ENCODE data around the gene TOR2A. TPM values are rescaled to one million over a fixed set of nuclear protein-coding genes. Genes with fewer than 3 reads are reported as not detected.

Gene TOR2A
- total RNA-seq, 1 experiment from 2014 or later: 16.4 TPM

GRCh38 chr9:127689329-127690000, 45.6 kb downstream of the TOR2A start:
- Histone ChIP-seq H3K9me2 (ENCODE audit: insufficient read depth) (no peaks in the 10 kb centered on the region), H3K9me3 (ENCODE audit: insufficient read depth, low read depth) (no peaks in the 10 kb centered on the region), H2AFZ (no peak overlapping the region), H3K36me3 (ENCODE audit: low read depth) (no peaks in the 10 kb centered on the region), H4K20me1 (ENCODE audit: insufficient read depth) (no peaks in the 10 kb centered on the region), H3K4me1 (replicated peaks; ENCODE audit: insufficient read depth) (peaks cover 4% of the 10 kb centered on the region), H3F3A (ENCODE audit: insufficient read depth, low read depth) (no peaks in the 10 kb centered on the region), H3K27me3 (ENCODE audit: insufficient read depth, low read depth) (no peaks in the 10 kb centered on the region), H3K79me2 (ENCODE audit: low read depth) (no peaks in the 10 kb centered on the region), H3K4me2 (no peak overlapping the region), H3K4me3 (no peak overlapping the region), H3K27ac (no peak overlapping the region)
- POLR2A ChIA-PET (ENCODE audit: unreplicated experiment): no interaction called here
- DNase-seq: no peak
- CTCF ChIA-PET: no interaction called here
- intact Hi-C loops (cut with micrococcal nuclease; ENCODE audit: unreplicated experiment): loop anchor here (10.0 kb wide), 1 partner anchor 75 kb away; the partner anchor contains the start of gene STXBP1
- TF ChIP-seq CTCF (conservative IDR thresholded peaks at IDR 0.05): no peak
- TF ChIP-seq EZH2 (IDR thresholded peaks at IDR 0.05; ENCODE audit: low read depth): no peak
- no TSS peak for BruUV-seq (replicated peaks)

GRCh38 chr9:127686461-127687393, 48.4 kb downstream of the TOR2A start:
- TF ChIP-seq EZH2 (IDR thresholded peaks at IDR 0.05; ENCODE audit: low read depth) (no peak), CTCF (conservative IDR thresholded peaks at IDR 0.05) (no peak)
- Histone ChIP-seq H3K9me2 (ENCODE audit: insufficient read depth) (no peaks in the 10 kb centered on the region), H3F3A (ENCODE audit: insufficient read depth, low read depth) (no peaks in the 10 kb centered on the region), H3K36me3 (ENCODE audit: low read depth) (no peaks in the 10 kb centered on the region), H3K9me3 (ENCODE audit: insufficient read depth, low read depth) (no peaks in the 10 kb centered on the region), H4K20me1 (ENCODE audit: insufficient read depth) (no peaks in the 10 kb centered on the region), H2AFZ (no peak overlapping the region), H3K4me3 (no peak overlapping the region), H3K4me2 (no peak overlapping the region), H3K27me3 (ENCODE audit: insufficient read depth, low read depth) (no peaks in the 10 kb centered on the region), H3K79me2 (ENCODE audit: low read depth) (no peaks in the 10 kb centered on the region), H3K27ac (no peak overlapping the region), H3K4me1 (replicated peaks; ENCODE audit: insufficient read depth) (peaks cover 10% of the 10 kb centered on the region)
- intact Hi-C loops (cut with micrococcal nuclease; ENCODE audit: unreplicated experiment): loop anchor here (10.0 kb wide), 1 partner anchor 72 kb away; the partner anchor contains the start of gene STXBP1
- ChIA-PET POLR2A (ENCODE audit: unreplicated experiment) (no interaction called here), CTCF (interaction anchor here (0.5 kb wide), 1 partner anchor 328 kb away, joined by 4 read pairs; no protein-coding TSS in a partner anchor)
- no TSS peak for BruUV-seq (replicated peaks)
- DNase-seq: peak in 1 of 2 experiments; percentile 32

- Histone ChIP-seq H3K4me1 (replicated peaks; ENCODE audit: insufficient read depth) (peaks cover 10% of the 10 kb centered on the region), H3K27me3 (ENCODE audit: insufficient read depth, low read depth) (no peaks in the 10 kb centered on the region), H3K27ac (no peak overlapping the region), H3K9me3 (ENCODE audit: insufficient read depth, low read depth) (no peaks in the 10 kb centered on the region), H4K20me1 (ENCODE audit: insufficient read depth) (no peaks in the 10 kb centered on the region), H3F3A (ENCODE audit: insufficient read depth, low read depth) (no peaks in the 10 kb centered on the region), H2AFZ (no peak overlapping the region), H3K79me2 (ENCODE audit: low read depth) (no peaks in the 10 kb centered on the region), H3K4me2 (peak overlapping the region; percentile 38; the same call in 1 of the 2 replicates), H3K36me3 (ENCODE audit: low read depth) (no peaks in the 10 kb centered on the region), H3K4me3 (no peak overlapping the region), H3K9me2 (ENCODE audit: insufficient read depth) (no peaks in the 10 kb centered on the region)
- peak; percentile 67 to 69 for DNase-seq
- TF ChIP-seq CTCF (conservative IDR thresholded peaks at IDR 0.05): no peak
- TF ChIP-seq EZH2 (IDR thresholded peaks at IDR 0.05; ENCODE audit: low read depth): no peak
- intact Hi-C loops (cut with micrococcal nuclease; ENCODE audit: unreplicated experiment): loop anchor here (10.0 kb wide), 1 partner anchor 70 kb away; the partner anchor contains the start of gene STXBP1
- ChIA-PET CTCF (interaction anchor here (0.7 kb wide), 1 partner anchor 51 kb away, joined by 6 read pairs; no protein-coding TSS in a partner anchor), POLR2A (ENCODE audit: unreplicated experiment) (interaction anchor here (0.6 kb wide), 1 partner anchor 17 kb away, joined by 3 read pairs; no protein-coding TSS in a partner anchor)
- BruUV-seq (replicated peaks): no TSS peak
These were observed 50.5 kb downstream of the TOR2A start for GRCh38 chr9:127684576-127684975.
